ENCODE results near the gene LRRC40.
A peak's percentile ranks its signal among the peaks of the same experiment; 100 is the strongest.
"Not testable (repeated sequence)": the region's sequence is repeated elsewhere in the genome, so short reads cannot be mapped to it uniquely, and the experiment has no call there.

The LRRC40 gene

GRCh38 chr1:70200065-70200464, 5.3 kb downstream of the LRRC40 start:
- DNase-seq, result no peak

- no peak for DNase-seq
Observed at GRCh38 chr1:70196333-70196732, 9.0 kb downstream of the LRRC40 start.

- DNase-seq, result no peak
Observed at GRCh38 chr1:70195342-70195741, 10.0 kb downstream of the LRRC40 start.

GRCh38 chr1:70194601-70195000, 10.8 kb downstream of the LRRC40 start:
- no peak for DNase-seq

GRCh38 chr1:70192446-70192845, 12.9 kb downstream of the LRRC40 start:
- DNase-seq, result not testable (repeated sequence)

GRCh38 chr1:70190180-70190579, 15.2 kb downstream of the LRRC40 start:
- no peak for DNase-seq

- DNase-seq, result no peak
Observed at GRCh38 chr1:70188522-70188921, 16.9 kb downstream of the LRRC40 start.

- DNase-seq, result peak; percentile 34 to 74
Observed at GRCh38 chr1:70185181-70185580, 20.2 kb downstream of the LRRC40 start.

GRCh38 chr1:70171512-70171911, 33.9 kb downstream of the LRRC40 start:
- no peak for DNase-seq

GRCh38 chr1:70169018-70169839, 36.1 kb downstream of the LRRC40 start:
- DNase-seq, result no peak

GRCh38 chr1:70168283-70168682, 37.1 kb downstream of the LRRC40 start:
- no peak for DNase-seq

- no peak for DNase-seq
Observed at GRCh38 chr1:70164350-70164749, 41.0 kb downstream of the LRRC40 start.

- peak in 1 of 2 donors; percentile 19 for DNase-seq
Observed at GRCh38 chr1:70156529-70157120, 48.8 kb downstream of the LRRC40 start.

GRCh38 chr1:70153739-70154138, 51.6 kb downstream of the LRRC40 start:
- no peak for DNase-seq

GRCh38 chr1:70150444-70150843, 54.9 kb downstream of the LRRC40 start:
- no peak for DNase-seq

GRCh38 chr1:70146488-70146887, 58.9 kb downstream of the LRRC40 start:
- DNase-seq, result no peak

GRCh38 chr1:70143048-70143659, 62.2 kb downstream of the LRRC40 start:
- no peak for DNase-seq

- DNase-seq, result no peak
Observed at GRCh38 chr1:70142075-70142474, 63.3 kb downstream of the LRRC40 start.

GRCh38 chr1:70140894-70141293, 64.5 kb downstream of the LRRC40 start:
- DNase-seq, result no peak

GRCh38 chr1:70140343-70140742, 65.0 kb downstream of the LRRC40 start:
- DNase-seq, result no peak

- peak; percentile 57 to 87 for DNase-seq
Observed at GRCh38 chr1:70134148-70134547, 71.2 kb downstream of the LRRC40 start.

GRCh38 chr1:70117046-70117445, 88.3 kb downstream of the LRRC40 start:
- DNase-seq, result no peak

GRCh38 chr1:70115315-70115714, 90.1 kb downstream of the LRRC40 start:
- no peak for DNase-seq

GRCh38 chr1:70112838-70113237, 92.5 kb downstream of the LRRC40 start:
- DNase-seq, result no peak

All from inflammatory macrophage treated with lipopolysaccharide for 1 hour (primary cell).